NCI-H128 (cell line): ENCODE measurements around the gene LMOD1.
"Not testable (repeated sequence)": the region's sequence is repeated elsewhere in the genome, so short reads cannot be mapped to it uniquely, and the experiment has no call there.

ENCODE experiments used
- DNase-seq: peaks from one replicate; lab custom pipeline; 2025; ENCODE audit not compliant: unreplicated experiment; lab: John Stamatoyannopoulos, UW

Gene LMOD1

DNA sequence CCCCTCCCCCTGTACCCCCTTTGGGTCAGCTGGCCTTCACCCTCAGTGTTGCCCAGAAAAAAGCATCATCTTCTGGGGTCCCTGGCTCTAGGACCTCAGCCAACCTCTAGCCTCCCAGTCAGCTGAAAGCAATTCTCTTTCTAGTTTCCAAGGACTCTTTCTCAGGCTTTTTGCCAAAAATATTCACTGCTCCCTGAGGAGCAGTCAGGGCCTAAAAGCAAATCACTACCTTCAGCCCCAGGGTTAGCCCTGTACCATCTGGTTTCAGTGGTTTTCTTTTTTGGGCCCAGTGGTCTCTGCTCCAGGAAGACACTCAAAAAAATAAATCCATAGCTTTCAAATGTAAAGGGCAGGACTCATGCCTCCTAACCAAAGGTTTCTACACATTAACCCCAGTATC, 3.1 kb upstream of the LMOD1 start:
- no peak for DNase-seq

GRCh38 chr1:201947697-201948008, 1.3 kb upstream of the LMOD1 start:
- DNase-seq = no peak

GRCh38 chr1:201945863-201946223, 505 bp downstream of the LMOD1 start:
- DNase-seq = no peak

GRCh38 chr1:201945157-201945556, 1.2 kb downstream of the LMOD1 start:
- no peak for DNase-seq

DNA sequence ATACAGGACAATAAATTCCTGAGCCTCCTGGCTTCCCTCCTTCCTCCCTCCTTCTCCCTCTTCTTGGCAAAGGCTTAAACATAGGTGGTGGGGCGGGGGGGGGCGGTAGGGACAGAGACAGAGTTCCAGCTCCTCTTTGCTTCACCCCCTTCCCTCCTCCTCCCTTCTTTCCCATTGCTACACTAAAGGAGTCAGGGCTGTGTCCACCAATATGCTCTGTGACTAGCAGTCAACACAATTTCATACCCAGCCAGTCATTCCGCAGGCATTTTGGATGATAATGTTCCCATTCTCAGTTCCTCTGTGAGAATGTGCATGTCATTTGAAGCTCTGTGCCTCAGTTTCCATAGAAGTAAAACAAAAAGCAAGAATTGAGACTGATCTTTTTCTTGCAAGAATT, 1.7 kb downstream of the LMOD1 start:
- DNase-seq = no peak

- no peak for DNase-seq
Measured at GRCh38 chr1:201944002-201944401, 2.3 kb downstream of the LMOD1 start.

- no peak for DNase-seq
Measured at GRCh38 chr1:201942129-201942495, 4.2 kb downstream of the LMOD1 start.

DNA sequence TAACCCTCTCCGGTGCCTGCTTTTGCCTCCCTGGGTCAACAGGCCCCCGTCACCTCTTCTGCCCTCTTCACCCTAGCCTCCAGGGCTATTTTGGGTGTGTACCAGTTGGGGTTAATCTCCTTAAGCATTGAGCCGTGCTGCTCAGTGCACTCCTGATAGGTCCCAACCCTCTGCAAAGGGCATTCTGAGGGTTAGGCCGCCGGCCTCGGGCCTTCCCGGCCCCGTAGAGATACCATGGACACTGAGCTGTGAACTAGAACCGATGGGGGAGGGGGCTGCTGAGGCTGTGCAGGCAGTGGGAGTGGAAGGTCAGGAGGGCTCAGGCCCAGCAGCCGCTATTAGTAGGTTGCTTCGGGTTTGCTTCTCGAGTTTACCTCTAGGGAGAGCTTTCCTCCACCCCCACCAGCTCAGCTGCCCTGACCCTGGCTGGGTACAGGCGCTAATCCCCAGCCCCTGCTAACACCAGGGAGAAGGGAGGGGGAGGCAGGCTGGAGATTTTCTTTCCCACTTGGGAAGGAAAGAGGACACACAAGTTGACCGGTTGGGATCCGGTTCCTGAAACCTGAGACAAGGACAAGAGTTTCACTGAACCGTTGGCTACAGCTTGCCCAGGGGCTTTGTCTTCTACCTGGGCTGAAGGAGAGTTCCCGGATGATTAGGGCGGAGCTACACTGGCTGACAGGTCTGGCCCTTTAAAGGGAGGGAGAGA, 4.8 kb downstream of the LMOD1 start:
- no peak for DNase-seq

DNA sequence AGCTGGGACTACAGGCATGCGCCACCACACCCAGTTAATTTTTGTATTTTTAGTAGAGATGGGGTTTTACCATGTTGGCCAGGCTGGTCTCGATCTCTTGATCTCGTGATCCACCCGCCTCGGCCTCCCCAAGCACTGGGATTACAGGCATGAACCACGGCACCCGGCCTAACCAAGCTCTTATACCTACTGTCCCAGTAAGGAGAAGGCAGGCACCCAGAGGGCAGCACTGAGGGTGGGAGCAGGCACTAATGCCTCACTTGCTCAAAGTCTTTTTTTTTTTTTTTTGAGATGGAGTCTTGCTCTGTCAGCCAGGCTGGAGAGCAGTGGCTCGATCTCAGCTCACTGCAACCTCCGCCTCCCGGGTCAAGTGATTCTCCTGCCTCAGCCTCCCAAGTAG, 6.0 kb downstream of the LMOD1 start:
- DNase-seq = not testable (repeated sequence)

DNA sequence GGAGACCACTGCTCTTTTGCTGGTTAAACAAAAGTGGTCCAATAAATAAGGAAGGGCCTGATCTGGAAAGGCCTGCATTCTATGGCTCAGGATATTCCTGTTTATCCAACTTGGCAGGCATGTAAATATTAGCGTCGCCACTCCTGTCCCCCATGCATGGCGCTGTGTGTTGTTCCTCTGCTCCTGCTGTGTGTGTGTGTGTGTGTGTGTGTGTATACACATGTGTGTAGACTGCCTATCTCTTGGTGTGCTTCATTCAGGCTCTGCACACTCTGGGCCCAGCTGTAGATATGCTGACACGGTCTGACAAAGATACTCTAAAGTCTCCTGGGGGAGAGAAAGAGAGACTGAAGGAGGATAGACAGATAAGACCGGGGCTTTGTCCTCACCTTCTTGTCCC, 6.8 kb downstream of the LMOD1 start:
- no peak for DNase-seq

- DNase-seq = no peak
Measured at GRCh38 chr1:201939148-201939547, 7.2 kb downstream of the LMOD1 start.

DNA sequence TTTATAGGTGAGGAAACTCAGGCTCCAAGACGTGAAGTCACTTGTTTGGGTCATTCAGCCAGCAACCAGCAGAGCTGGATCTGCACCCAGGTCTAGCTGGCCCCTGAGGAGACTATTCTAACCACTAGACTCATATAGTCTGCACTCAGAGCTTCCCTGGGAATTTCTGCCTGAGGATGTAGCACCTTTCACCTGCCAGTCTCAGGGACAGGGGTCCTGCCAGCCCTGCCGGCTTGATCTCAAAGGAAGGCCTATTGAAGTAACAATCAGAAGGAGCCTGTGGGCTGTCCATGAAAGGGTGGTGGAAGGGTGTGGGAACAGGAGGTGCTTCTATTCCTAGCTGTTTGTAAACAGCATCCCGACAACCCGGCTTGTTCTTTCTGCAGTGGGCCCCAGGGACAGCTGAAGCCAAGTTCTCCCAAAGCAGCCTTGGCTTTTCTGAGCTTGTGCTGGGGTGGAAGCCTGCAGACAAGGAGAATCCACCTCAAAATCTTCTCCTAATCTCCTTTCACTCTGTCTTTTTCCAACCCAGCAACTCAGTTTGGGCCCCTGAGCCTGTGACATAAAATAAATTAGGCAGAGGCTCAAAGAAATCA, 7.8 kb downstream of the LMOD1 start:
- no peak for DNase-seq

- no peak for DNase-seq
Measured at GRCh38 chr1:201937624-201938213, 8.6 kb downstream of the LMOD1 start.

DNA sequence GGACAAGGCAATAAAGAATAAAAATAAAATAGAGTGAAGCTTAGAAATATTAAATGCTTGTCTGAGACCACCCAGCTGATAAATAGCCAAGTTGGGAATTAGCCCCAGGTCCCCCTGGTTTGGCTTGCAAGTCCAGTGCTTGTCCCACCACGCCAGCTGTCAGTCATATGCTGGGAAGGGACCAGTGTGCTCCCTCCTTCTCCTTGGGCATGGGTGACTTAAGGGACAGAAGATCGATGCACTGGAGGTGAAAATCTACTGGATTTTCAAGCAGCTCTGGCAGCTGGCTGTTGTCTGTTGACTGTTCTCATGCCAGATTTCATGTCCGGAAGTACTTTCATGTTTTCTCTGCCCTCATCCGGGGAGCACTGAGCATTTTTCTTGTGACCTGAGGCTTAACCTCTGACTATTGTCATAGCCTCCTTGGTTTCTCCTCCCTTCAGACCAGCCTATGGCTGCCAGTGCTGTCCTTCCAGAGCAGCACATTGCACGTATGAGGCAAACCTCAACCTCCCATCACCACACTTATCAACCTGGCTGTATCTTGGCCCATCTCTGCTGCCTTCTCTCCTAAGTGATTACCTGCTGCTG, 12.4 kb downstream of the LMOD1 start:
- DNase-seq = no peak

DNA sequence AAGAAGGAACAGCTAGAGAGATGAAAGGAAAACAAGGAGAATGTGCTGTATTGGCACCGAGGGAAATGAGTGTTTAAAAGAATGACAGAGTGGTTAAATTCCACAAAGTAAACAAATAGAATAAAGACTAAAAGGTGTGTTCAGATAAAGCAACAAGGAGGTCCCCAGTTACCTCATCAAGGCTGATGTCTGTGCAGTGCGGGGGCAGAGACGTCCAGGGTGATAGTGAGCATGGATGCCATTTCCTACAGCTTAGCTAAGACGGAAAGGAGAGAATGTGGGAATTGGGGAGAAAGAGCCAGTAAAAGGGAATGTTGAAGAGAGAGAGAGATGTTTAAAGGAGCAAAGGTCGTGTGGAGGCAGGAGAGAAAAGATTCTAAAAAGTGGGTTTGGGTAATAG, 15.5 kb downstream of the LMOD1 start:
- DNase-seq = no peak

- no peak for DNase-seq
Measured at GRCh38 chr1:201930137-201930536, 16.2 kb downstream of the LMOD1 start.

DNA sequence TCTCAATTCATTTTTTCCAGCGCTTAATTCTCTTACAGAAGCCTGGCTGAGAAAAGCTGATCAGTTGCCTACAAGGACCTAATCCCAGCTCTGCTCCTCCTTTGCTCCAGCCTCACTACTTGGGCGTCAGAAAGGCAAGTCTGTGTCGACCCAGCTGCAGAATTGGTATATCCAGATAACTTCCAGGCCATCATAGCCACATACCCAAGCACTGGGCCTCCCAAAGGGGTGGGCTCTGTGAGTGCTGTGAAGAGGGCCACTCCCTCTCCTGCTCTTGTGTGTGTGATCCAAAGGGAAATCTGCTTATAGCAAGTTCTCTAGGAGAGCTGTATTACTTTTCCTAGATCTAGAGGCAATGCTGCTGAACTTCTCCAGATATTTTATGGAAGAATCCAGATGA, 18.1 kb downstream of the LMOD1 start:
- no peak for DNase-seq

DNA sequence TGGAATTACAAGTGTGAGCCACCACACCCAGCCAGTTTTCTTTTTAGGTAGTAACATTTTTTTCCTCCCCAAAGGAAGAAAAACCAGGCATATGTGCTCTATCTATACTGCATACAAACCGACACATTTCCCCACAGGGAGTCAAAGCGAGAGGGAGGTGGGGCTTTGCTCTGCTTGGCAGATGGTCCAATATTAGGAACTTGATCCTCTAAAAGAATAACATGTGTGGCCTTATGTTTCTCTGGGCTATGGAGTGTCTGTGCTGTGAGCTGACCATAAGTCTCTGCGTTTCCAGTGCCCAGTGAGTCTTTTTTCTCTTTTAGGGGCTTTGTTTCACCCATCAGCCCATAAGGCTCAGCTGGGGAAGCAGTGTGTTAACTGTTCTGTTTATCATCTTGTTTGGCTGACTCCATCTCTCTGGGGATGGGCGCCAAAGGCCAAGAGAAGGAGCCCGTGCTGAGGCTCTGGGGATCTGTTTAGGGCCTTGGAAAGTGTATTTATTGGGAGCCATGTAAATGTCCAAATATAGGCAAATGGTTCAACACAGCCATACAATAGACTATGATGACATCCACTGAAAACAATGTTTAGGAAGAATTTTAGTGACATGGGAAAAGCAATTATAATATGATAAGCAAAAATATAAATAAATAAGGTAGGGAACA, 20.2 kb downstream of the LMOD1 start:
- DNase-seq = no peak

- DNase-seq = no peak
Measured at GRCh38 chr1:201925301-201925567, 21.1 kb downstream of the LMOD1 start.

DNA sequence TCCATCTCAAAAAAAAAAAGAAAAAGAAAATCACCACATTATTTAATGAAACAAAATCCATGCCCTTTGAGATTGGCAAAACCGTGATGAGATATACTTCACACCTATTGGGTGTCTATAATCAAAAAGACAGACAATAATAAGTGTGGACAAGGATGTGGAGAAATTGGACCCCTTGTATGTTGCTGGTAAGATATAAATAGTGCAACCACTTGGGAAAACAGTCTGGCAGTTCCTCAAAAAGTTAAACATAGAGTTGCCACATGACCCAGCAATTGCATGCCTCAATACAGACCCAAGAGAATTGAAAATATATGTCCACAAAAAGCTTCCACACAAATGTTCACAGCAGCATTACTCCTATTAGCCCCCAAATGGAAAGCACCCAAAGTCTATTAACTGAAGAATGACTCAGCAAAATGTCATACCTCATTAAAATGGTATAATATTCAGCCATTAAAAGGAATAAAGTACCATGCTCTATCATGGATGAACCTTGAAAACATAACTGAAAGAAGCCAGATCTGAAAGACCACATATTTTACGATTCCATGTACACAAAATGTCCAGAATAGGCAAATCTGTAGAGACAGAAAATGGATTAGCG, 24.3 kb downstream of the LMOD1 start:
- DNase-seq = no peak

GRCh38 chr1:201918343-201918742, 28.0 kb downstream of the LMOD1 start:
- DNase-seq = no peak
